ENCODE measurements around the gene ENGASE. TPM values are rescaled to one million over a fixed set of nuclear protein-coding genes. Genes with fewer than 3 reads are reported as not detected.

The ENGASE gene
- total RNA-seq, 4 donors from 2014 or later, result 8.3 to 46.5 (median 16.2) TPM

DNA sequence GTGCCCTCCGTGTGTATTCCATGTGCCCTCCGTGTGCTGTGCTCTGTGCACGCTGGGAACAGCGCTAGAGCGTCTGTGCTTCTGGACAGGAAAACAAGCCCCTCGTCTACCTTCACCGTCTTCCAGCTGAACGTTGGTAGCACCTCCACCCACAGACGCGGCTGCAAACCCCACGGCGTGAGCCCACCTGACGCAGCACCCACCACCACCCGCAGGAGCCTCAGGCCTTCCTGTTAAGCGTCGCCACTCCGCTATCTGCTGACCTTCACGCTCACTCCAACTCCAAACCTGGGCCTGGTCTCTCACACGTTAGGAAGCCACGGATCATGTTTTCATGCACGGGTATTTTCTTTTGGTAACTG is 56.6 kb downstream of the ENGASE start:
- Histone ChIP-seq H3K27me3 (peaks cover 98% of the 10 kb centered on the region), H3K27ac (no peak overlapping the region), H3K36me3 (no peaks in the 10 kb centered on the region), H3K9me3 (no peaks in the 10 kb centered on the region), H3K4me1 (no peaks in the 10 kb centered on the region), H3K4me3 (no peak overlapping the region)
- TF ChIP-seq POLR2A (IDR thresholded peaks at IDR 0.05), result no peak
- no peak for TF ChIP-seq POLR2AphosphoS5 (IDR thresholded peaks at IDR 0.05)
- TF ChIP-seq EP300 (IDR thresholded peaks at IDR 0.05), result no peak
- TF ChIP-seq CTCF (IDR thresholded peaks at IDR 0.05), result no peak
- no peak for ATAC-seq
- WGBS, 2 donors (ENCODE audit: low coverage in 1 of 2), result 92% methylated on average over 12 to 21 of the region's 21 CpGs

GRCh38 chr17:79131701-79132100 is 57.1 kb downstream of the ENGASE start:
- H3K9me3 ChIP-seq, result no peaks in the 10 kb centered on the region
- no peak for ATAC-seq
- H3K36me3 ChIP-seq, result no peaks in the 10 kb centered on the region
- H3K4me1 ChIP-seq, result no peaks in the 10 kb centered on the region
- H3K4me3 ChIP-seq, result no peak overlapping the region
- no peak overlapping the region for H3K27ac ChIP-seq
- TF ChIP-seq EP300 (IDR thresholded peaks at IDR 0.05), result no peak
- no peak for TF ChIP-seq POLR2AphosphoS5 (IDR thresholded peaks at IDR 0.05)
- no peak for TF ChIP-seq POLR2A (IDR thresholded peaks at IDR 0.05)
- no peak for TF ChIP-seq CTCF (IDR thresholded peaks at IDR 0.05)
- peaks cover 98% of the 10 kb centered on the region for H3K27me3 ChIP-seq
- WGBS, 2 donors (ENCODE audit: low coverage in 1 of 2), result 60 to 83% methylated on average over 1 to 5 of the region's 8 CpGs

GRCh38 chr17:79132271-79133064 is 57.8 kb downstream of the ENGASE start:
- ATAC-seq, result no peak
- Histone ChIP-seq H3K9me3 (no peaks in the 10 kb centered on the region), H3K36me3 (no peaks in the 10 kb centered on the region), H3K4me1 (peaks cover 0 to 3% (median 0%) of the 10 kb centered on the region in 3 donors), H3K27ac (no peak overlapping the region), H3K27me3 (peaks cover 98% of the 10 kb centered on the region), H3K4me3 (no peak overlapping the region)
- no peak for TF ChIP-seq CTCF (IDR thresholded peaks at IDR 0.05)
- no peak for TF ChIP-seq POLR2A (IDR thresholded peaks at IDR 0.05)
- TF ChIP-seq EP300 (IDR thresholded peaks at IDR 0.05), result no peak
- TF ChIP-seq POLR2AphosphoS5 (IDR thresholded peaks at IDR 0.05), result no peak
- 60% methylated on average over 3 of the region's 36 CpGs; no CpG with 5 or more reads in 1 of the 2 donors for WGBS, 2 donors (ENCODE audit: low coverage in 1 of 2)

- Histone ChIP-seq H3K27me3 (peaks cover 98% of the 10 kb centered on the region), H3K36me3 (no peaks in the 10 kb centered on the region), H3K27ac (no peak overlapping the region), H3K9me3 (no peaks in the 10 kb centered on the region), H3K4me1 (peaks cover 0 to 10% (median 0%) of the 10 kb centered on the region in 3 donors), H3K4me3 (no peak overlapping the region)
- TF ChIP-seq EP300 (IDR thresholded peaks at IDR 0.05) (no peak), CTCF (IDR thresholded peaks at IDR 0.05) (no peak), POLR2A (IDR thresholded peaks at IDR 0.05) (no peak), POLR2AphosphoS5 (IDR thresholded peaks at IDR 0.05) (no peak)
- no peak for ATAC-seq
- WGBS, 2 donors (ENCODE audit: low coverage in 1 of 2), result no CpG with 5 or more reads among the region's 1 CpG
Observed at GRCh38 chr17:79133214-79133613, 58.6 kb downstream of the ENGASE start.

GRCh38 chr17:79133985-79134384 is 59.4 kb downstream of the ENGASE start:
- Histone ChIP-seq H3K27ac (no peak overlapping the region), H3K36me3 (no peaks in the 10 kb centered on the region), H3K4me3 (no peak overlapping the region), H3K9me3 (no peaks in the 10 kb centered on the region), H3K4me1 (peaks cover 0 to 10% (median 0%) of the 10 kb centered on the region in 3 donors), H3K27me3 (peaks cover 97% of the 10 kb centered on the region)
- TF ChIP-seq CTCF (IDR thresholded peaks at IDR 0.05), result no peak
- no peak for TF ChIP-seq POLR2A (IDR thresholded peaks at IDR 0.05)
- TF ChIP-seq EP300 (IDR thresholded peaks at IDR 0.05), result no peak
- no peak for TF ChIP-seq POLR2AphosphoS5 (IDR thresholded peaks at IDR 0.05)
- ATAC-seq, result no peak
- 87% methylated on average over 3 of the region's 7 CpGs; no CpG with 5 or more reads in 1 of the 2 donors for WGBS, 2 donors (ENCODE audit: low coverage in 1 of 2)
